ENCODE results near the gene NRXN2. TPM values are rescaled to one million over a fixed set of nuclear protein-coding genes. Genes with fewer than 3 reads are reported as not detected.

The NRXN2 gene
- total and polyA plus RNA-seq, 2 donors (not counting 3 experiments of a cell fraction or from before 2014, with no cell fraction given) = not detected

DNA sequence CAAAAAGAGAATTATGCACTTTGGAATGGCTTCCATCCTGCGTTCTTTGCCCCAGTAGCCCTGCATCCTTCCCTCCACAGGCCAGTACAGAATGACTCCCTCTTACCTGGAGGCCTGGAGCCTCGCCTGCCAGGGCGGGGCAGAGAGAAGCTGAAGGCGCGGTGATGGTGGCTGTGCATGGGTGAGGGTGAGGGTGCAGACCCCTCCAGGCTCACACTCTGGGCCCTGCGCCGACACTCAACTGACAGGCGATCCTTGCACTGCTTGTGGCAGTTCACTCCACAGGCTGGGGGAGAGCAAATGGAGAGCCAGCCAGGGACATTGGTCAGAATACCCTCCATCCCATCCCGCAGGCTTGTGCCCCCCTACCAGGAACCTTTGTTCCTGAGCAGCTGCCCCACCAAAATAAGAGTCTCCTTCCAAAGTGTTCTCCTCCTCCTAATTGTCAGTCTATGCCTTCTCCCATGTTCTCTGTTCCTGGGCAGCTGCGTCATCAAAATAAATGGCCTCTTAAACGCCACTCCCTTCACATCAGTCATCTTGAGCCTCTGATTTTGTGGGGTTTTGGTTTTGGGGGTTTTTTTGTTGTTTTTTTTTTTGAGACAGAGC is 5.9 kb upstream of the NRXN2 start:
- Histone ChIP-seq H3K9me3 (replicated peaks; ENCODE audit: control insufficient read depth, insufficient read depth, low read length) (no peaks in the 10 kb centered on the region), H2AFZ (ENCODE audit: low read depth, low read length) (no peak overlapping the region), H3K9me1 (replicated peaks; ENCODE audit: control insufficient read depth, extremely low read depth, insufficient read depth, low read length) (no peaks in the 10 kb centered on the region), H3K4me3 (replicated peaks in 1 of 3; ENCODE audit: insufficient read depth in 1 of 3, low read depth in 1 of 3, low read length in 3 of 3) (no peak overlapping the region), H4K20me1 (replicated peaks; ENCODE audit: control insufficient read depth, extremely low read depth, insufficient read depth, low read length) (no peaks in the 10 kb centered on the region), H3K4me2 (ENCODE audit: insufficient read depth, low read length) (no peak overlapping the region), H3K27ac (ENCODE audit: insufficient read depth, low read depth, low read length) (no peak overlapping the region), H3K9ac (replicated peaks; ENCODE audit: extremely low read depth, insufficient read depth, low read length) (no peak overlapping the region), H3K79me2 (ENCODE audit: control insufficient read depth, insufficient read depth, low read length) (no peaks in the 10 kb centered on the region), H3K4me1 (ENCODE audit: control insufficient read depth, extremely low read depth, insufficient read depth, low read length) (no peaks in the 10 kb centered on the region), H3K27me3 (ENCODE audit: control insufficient read depth in 2 of 2, insufficient read depth in 2 of 2, low read length in 2 of 2) (peaks cover 6 to 9% of the 10 kb centered on the region in 2 experiments), H3K36me3 (ENCODE audit: control insufficient read depth in 2 of 2, extremely low read depth in 1 of 2, insufficient read depth in 2 of 2, low read length in 2 of 2) (no peaks in the 10 kb centered on the region)
- FAIRE-seq = no peak
- CTCF ChIA-PET = interaction anchor here (1.9 kb wide), 1 partner anchor 10 kb away, joined by 4 read pairs; no protein-coding TSS in a partner anchor
- POLR2A ChIA-PET = no interaction called here
- TF ChIP-seq POLR2A (IDR thresholded peaks at IDR 0.05; ENCODE audit: low read depth, low read length) (no peak), POLR2AphosphoS5 (IDR thresholded peaks at IDR 0.05; ENCODE audit: insufficient read depth, low read depth, low read length) (no peak), EZH2 (IDR thresholded peaks at IDR 0.05; ENCODE audit: borderline replicate concordance, low read depth, low read length, severe bottlenecking) (no peak), MYC (IDR thresholded peaks at IDR 0.05; ENCODE audit: low read depth, low read length) (no peak), GATA2 (IDR thresholded peaks at IDR 0.05; ENCODE audit: insufficient read depth, insufficient read length, low read depth, low read length) (no peak), FOS (IDR thresholded peaks at IDR 0.05; ENCODE audit: borderline replicate concordance, insufficient read depth, low read length) (no peak), JUN (IDR thresholded peaks at IDR 0.05; ENCODE audit: borderline replicate concordance, insufficient read depth, insufficient read length, low read depth) (no peak)
- TF ChIP-seq, protein P1, sequence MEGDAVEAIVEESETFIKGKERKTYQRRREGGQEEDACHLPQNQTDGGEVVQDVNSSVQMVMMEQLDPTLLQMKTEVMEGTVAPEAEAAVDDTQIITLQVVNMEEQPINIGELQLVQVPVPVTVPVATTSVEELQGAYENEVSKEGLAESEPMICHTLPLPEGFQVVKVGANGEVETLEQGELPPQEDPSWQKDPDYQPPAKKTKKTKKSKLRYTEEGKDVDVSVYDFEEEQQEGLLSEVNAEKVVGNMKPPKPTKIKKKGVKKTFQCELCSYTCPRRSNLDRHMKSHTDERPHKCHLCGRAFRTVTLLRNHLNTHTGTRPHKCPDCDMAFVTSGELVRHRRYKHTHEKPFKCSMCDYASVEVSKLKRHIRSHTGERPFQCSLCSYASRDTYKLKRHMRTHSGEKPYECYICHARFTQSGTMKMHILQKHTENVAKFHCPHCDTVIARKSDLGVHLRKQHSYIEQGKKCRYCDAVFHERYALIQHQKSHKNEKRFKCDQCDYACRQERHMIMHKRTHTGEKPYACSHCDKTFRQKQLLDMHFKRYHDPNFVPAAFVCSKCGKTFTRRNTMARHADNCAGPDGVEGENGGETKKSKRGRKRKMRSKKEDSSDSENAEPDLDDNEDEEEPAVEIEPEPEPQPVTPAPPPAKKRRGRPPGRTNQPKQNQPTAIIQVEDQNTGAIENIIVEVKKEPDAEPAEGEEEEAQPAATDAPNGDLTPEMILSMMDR (IDR thresholded peaks at IDR 0.05; ENCODE audit: extremely low read depth in 1 of 2, insufficient read depth in 1 of 2, low read depth in 1 of 2, low read length in 2 of 2) = no peak
- TF ChIP-seq, protein P2, sequence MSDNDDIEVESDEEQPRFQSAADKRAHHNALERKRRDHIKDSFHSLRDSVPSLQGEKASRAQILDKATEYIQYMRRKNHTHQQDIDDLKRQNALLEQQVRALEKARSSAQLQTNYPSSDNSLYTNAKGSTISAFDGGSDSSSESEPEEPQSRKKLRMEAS (IDR thresholded peaks at IDR 0.05; ENCODE audit: insufficient read depth, insufficient read length) = no peak
- DNase-seq (ENCODE audit: low read depth, low spot score) = no peak
- dilution Hi-C loops (cut with MboI; ENCODE audit: extremely low pct_ligation_motif_present, low sequenced_read_pairs) = no loop called here
- intact Hi-C loops (cut with micrococcal nuclease) = no loop called here
- BruUV-seq (replicated peaks) = no TSS peak

All from endothelial cell of umbilical vein (primary cell).